ENCODE data around the gene TECPR1.

GRCh38 chr7:98168904-98169621 lies 83.0 kb downstream of the TECPR1 start:
- TF ChIP-seq CTCF (IDR thresholded peaks at IDR 0.05) (no peak), POLR2A (IDR thresholded peaks at IDR 0.05) (no peak)

Data from testis (tissue), 2 donors.